ENCODE data around the gene PCNX2.
"Not testable (repeated sequence)": the region's sequence is repeated elsewhere in the genome, so short reads cannot be mapped to it uniquely, and the experiment has no call there.

PCNX2 gene

DNA sequence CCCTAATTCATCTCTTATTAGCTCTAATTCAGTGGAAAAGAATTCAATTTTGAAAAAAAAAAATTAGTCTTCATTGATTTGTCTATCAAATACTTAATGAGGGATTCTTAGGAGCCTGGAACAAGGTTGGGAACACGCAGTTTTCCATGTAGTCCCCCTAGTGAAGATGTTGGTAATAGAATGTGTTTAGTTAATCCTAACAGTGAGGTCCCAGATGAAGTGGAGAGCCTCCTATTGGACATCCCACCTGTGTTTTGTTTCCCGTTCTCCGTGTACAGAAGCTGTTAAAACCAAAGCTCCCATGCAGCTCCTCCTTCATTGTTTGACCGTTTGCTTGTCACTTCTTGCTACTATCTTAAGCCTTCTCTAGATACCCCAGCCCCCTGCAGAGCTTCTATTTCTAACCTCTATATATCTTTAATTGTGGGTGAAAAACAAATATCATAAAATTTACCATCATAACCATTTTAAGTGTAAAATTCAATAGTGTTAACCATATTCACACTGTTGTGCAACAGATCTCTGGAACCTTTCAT is 67.5 kb downstream of the PCNX2 start:
- no peak for DNase-seq (ENCODE audit: low read depth)

DNA sequence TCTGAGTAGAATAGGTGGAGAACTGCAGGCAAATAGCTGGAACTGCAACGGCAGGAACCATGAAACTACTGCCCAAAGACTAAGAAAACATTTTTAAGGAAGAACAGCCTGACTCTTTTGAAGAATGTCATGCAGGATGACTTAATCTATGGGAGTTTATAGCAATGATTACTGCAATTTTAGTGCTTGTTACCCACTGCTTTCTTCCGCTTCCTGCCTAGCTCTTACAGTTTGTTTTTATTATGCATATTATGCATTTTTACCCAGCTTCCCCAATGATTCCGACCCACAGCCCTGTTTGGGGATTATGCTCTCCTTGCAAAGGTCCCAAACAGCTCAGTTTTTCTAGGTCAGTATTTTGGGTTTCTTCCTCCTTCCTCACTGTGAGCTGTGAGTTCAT is 71.2 kb downstream of the PCNX2 start:
- DNase-seq (ENCODE audit: low read depth), result no peak

DNA sequence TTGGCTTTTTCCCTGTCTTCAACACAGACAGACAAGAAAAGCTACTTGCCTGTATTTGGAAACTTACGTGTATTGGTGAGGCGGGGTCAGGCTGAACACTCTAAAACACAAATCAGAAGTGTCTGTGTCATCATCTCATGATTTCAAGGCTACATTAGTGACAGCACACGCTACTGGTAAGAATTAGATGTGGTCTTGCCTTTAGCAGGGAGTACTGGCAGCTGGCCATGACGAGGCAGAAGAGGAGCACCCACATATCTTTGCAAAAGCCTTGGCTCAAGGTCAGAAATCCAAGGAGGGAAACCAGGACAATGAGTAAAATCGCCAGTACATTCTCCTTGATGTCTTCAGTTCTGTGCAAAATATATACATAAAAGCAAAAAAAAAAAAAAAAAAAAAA is 77.7 kb downstream of the PCNX2 start:
- DNase-seq (ENCODE audit: low read depth), result no peak

DNA sequence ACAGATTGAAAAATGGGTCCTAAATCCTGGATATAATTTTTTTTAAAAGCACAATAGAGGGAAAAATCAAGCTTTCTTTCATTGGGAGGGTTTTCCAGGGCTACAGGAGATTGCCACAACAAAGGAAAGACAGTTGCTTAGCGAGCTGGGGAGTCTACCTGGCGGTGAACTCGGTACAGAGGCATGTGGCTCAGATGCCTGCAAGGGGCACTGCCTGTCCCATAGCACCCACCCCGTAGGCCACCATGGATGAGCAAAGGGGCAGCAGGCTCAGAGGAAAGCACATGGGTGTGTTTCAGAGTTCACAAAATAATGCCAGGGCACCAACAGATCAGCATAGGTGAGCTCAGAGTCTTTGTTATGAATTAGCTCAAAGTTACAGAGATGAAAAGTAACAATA is 79.5 kb downstream of the PCNX2 start:
- no peak for DNase-seq (ENCODE audit: low read depth)

DNA sequence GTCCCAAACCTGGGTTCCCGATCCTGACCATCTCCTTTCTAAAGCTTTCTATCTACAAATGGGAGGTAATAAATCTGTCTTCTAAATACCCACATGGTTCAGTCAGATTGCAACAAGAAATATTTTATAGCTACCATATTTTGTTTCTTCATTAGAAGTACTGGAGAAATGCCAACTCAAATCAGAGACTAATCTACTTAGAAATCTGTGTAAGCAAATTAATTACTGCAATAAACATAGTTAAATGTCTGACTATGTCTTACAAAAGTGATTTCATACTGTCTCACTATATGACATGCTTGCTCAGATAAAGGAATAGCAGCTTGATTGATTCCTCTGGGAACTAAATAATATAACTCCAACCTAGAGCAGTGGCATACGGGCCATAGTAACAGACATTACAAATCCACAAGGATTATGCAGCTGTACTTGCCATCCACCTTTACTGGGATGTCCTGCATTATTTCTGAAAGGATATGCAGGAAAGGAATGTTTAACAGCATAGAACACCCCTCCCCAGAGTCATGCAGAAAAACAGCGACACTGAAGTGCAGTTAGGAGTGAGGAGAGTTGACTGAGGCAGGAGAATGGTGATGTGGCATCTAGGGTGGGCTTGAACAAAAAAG is 80.3 kb downstream of the PCNX2 start:
- no peak for DNase-seq (ENCODE audit: low read depth)

DNA sequence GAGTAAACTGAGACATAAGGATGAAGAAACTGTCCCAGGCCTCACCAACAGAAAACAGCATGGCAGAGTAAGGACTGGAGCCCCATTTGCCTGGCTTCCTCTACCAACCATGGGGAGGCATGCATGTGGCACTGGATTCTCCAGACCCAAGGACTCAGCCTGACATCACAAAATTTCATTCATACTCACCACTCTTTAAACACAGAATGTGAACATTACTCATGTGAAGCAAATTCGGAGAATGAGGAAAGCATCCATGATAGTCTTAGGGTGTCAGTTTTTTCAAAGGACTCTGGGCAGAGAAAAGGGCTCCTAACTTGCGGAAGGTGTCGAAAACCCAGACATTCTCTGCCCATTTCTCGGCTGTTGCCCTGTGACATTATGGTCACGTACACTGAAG is 83.9 kb downstream of the PCNX2 start:
- no peak for DNase-seq (ENCODE audit: low read depth)

DNA sequence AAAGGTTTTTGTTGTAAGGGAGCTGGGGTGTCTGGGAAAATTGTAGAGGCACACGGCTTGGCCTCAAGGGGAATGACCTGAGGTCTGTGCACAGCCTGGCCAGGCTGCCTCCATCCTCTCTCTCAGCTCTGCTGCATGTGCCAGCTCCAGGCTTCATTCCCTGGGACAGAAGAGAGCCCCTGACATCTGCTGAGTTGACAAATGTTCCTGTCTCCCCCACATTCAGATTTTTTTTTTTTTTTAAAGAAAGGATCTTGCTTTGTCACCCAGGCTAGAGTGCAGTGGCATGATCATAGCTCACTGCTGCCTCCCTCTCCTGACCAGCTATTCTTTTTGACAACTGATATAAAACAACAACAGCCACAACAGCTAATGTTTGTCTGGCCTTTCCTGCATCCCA is 84.4 kb downstream of the PCNX2 start:
- no peak for DNase-seq (ENCODE audit: low read depth)

DNA sequence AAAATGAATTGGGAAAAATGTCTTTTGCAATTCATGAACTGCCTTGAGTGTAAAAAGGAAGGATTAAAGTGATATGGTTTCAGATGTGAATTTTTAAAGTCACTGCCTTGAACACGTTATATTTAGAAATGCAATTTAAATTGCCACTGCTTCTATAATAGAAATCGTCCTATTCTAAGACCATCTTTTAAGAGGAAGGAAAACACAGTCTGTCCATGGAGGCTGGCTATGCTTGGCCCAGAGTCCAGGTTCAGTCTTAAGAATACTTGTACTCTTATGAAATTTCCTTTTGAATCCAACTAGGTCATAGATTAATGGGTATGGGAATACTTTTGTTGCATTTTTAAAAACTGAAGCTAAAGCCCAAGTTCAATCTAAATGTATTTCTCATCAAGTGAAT is 86.0 kb downstream of the PCNX2 start:
- DNase-seq (ENCODE audit: low read depth), result no peak

DNA sequence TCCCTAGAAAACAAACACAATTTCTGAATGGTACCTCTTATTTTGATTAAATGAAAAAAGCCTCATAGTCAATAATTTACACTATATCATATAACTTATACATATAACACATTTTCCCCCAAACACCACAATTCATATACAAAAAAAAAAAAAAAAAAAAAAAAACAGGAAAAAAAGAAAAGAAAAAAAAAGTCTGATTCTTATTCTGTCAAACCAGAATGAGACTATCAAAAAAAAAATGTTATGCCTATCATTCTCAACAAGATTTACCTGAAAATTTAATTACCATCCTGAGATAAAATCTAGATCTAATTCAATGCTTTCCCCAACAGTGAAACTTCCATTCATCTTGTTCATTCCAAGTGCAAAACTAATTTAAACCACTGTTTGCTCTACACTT is 86.8 kb downstream of the PCNX2 start:
- DNase-seq (ENCODE audit: low read depth), result no peak

DNA sequence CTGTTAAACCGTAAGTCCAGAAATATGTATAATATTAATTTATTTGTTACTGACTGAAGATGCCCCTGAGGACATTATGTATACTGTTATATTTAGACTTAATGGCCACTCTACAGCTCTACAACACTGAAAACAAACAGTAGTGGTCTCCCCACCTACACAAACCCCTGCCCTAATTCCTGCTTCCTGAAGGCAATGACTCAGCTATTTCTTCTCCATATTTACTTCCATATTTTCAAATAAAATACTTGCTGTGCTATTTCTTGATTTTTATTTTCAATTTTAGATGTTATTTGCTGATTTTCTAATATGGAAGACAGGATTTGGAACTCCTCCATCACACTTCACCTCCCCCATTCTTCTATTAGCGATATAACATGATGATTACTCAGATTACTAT is 97.6 kb downstream of the PCNX2 start:
- no peak for DNase-seq (ENCODE audit: low read depth)

DNA sequence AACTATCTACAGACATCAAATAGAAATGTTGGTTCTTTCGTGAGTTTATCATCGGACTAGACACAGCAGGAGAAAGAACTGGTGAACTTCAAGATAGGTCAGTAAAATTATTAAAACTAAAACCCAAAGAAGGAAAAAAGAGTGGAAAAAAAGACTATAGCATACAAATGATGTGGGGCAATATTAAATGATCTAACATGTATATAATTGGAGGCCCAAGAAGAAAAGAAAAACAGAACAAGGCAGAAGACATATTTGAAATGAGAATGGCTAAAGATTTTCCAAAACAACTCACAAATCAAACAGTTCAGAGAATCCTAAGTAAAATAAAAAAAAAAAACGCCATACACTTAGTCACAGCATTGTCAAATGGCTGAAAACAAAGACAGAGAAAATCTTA is 101.8 kb downstream of the PCNX2 start:
- DNase-seq (ENCODE audit: low read depth), result no peak

DNA sequence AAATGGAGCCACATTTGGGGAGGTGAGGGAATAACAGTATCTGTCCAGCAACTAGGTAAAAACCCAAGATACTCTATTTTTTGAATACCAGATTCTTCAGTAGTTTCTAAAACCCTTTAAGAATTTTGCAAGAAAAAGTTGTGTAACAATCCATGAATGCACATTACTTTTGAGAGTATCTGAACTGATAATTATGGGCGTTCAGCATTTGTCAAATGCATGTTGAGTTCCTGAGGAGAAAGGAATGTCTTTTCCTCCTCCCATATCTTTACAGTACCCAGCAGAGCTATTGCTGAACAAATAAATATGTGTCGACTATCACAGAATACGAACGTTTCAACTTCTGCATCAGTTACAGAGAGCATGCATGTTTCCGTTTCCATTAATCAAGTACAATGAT is 104.5 kb downstream of the PCNX2 start:
- no peak for DNase-seq (ENCODE audit: low read depth)

DNA sequence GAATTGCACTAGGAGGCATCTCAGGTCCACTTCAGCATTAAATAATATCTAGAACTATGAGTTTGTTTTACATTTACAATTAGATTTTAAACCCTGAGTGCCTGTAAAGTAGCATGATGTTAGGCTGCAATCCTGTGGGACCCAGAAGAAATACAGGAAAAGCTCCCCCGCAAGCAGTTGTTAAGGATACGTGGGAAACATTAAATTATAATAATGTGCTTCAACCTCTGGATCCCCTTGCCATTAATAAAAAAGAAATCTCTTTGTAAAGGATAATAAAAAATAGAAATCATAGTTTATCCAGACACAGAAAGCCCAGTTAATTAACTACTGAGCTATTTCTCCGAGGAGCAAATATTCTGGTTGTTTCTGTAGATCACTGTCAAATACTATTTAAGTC is 106.0 kb downstream of the PCNX2 start:
- DNase-seq (ENCODE audit: low read depth), result no peak

DNA sequence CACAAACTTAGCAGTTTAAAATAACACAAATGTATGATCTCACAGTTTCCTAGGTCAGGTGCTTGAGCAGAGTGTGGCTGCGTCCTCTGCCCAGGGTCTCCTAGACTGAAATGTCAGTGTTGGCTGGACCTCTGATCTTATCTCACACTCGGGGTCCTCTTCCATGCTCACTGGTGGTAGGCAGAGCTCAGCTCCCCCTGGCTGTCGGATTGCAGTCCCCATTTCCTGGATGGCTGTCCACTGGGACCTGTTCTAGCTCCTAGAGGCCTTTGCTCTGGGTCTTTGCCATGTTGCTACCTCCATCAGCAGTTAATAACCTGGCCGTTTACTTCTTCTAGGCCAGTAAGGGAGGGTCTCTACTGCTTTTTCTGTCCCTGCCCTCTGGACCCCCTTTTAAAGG is 107.5 kb downstream of the PCNX2 start:
- DNase-seq (ENCODE audit: low read depth), result no peak

DNA sequence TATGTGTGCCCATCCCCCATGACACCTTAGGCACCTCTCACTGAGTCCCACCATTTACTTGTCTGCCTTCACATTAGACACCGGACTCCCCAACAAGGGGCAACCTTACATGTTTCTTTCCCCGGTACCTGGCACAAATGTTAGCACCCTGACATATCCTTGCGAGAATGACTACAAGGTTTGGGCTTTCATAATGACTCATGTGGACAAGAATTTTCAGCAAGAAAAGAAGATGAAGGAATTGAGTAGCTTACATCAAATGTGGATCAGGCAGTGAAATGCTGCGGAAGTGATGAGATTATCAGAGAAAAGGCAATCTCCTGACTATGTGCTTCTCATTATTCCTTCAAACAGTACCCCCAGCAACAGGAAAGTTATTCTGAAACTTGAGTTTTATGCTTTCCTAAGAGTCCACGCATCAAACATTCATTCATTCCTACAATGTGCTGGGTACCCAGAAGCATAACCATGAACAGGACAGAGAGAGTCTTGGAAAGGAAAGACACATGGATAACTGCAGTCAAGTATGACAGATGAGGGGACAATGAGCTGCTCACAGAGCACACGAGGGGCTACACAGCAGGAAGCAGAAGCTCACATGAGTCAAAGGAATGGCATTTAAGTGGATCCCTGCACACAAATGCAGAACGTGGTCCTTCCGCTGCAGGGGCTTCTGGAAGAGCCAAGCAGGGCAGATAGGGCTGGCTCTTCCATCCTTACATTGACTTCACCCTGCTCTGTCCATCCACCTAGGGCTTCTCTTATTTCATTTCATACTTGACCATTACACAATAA is 112.1 kb downstream of the PCNX2 start:
- DNase-seq (ENCODE audit: low read depth), result no peak

DNA sequence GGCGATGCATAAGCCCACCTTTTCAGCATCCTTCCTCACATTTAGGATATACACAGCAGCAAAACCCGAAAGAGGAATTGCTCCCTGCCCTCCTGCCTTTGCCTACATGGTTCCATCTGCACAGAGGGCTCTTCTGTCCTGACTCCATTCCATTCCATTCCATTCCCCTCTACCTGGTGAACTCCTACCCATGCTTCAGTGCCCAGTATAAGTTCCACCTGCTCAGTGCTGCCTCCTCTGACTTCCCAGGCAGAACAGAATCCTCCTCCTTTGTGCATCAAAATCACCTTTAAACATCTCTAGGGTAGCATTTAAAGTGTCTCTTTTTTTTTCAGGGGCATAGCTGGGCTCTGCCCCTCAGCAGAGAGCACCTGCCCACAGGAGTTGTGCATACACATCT is 112.9 kb downstream of the PCNX2 start:
- no peak for DNase-seq (ENCODE audit: low read depth)

DNA sequence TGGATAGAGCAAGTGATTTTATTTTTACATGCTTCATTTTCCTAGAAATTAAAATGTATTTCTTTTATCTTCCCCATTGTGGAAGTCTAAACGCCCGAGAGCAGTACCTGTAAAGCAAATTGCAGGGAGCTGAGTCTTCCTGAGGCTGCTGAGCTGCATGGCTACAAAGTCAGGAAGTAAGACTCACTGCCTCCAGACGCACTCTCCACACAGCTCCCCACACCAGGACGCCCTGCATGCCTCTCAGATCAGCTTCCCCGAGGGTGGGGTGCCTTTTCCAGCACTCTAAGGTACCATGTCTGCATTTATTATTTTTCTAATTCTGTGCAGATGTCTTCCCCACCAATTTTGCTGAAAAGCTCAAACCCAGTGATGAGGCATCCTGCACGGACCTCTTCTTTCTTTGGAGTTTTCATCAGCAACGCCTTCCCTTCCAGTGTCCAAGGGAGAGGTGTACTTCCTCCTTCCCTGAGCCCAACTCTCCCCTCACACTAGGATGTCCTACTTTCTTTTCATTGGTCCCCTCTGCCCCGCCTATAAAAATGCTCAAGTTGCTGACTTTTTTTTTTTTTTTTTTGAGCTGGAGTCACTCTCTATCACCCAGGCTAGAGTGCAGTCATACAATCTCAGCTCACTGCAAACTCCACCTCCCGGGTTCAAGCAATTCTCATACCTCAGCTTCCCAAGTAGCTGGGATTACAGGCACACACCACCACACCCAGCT is 114.7 kb downstream of the PCNX2 start:
- DNase-seq (ENCODE audit: low read depth), result no peak

DNA sequence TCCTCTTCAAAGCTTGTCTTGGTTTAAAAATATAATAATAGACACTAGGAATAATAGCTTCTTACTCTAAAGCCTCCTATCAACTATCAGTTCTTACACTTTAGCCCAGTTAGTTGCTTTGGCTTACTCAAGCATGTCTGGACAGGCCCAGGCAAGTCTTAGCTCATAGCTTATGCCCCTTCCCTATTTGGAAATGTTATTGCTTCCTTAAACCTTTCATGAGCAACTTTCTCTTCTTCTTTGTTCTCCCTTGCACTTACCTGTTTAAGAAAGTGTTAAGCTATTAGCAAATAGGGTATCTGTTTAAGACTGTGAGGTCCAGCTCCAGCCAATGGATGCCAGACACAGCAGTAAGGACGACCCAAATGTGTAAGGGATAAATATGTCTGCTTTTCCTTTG is 115.9 kb downstream of the PCNX2 start:
- not testable (repeated sequence) for DNase-seq (ENCODE audit: low read depth)

DNA sequence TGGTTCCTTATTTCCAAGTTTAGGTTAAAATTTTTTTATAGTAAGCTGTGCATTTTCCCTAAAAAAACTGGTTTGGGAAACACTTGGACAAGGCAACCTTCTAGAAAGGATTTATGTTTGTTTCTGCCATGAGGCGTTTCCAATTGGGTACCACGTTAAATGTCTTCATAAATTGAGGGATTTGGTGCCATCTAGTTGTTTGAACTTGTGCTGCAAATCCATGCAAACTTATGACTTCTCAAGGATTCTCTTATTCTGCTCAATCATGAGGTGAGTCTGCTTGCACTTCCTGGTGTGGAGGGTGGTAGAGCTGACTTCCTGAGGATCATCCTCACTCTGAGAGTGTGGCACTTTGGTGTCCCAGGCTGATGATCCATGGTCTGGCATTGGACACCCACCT is 123.3 kb downstream of the PCNX2 start:
- no peak for DNase-seq (ENCODE audit: low read depth)

DNA sequence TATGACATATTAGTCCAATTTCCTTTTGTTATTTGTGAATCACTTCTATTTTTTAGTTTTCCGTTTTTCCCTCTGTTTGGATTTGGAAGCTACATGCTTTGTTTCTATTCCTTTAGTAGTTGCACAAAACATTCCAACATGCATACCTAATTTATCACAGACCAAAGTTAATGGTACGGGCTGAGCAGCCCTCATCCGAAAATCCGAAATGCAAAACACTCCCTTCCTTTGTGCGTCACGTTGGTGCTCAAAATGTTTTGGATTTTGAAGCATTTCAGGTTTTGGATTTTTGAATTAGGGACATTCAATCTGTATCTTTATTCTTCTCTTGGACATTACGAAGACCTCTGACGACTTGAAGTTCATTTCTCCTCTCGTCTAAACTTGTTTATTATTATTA is 124.8 kb downstream of the PCNX2 start:
- no peak for DNase-seq (ENCODE audit: low read depth)

DNA sequence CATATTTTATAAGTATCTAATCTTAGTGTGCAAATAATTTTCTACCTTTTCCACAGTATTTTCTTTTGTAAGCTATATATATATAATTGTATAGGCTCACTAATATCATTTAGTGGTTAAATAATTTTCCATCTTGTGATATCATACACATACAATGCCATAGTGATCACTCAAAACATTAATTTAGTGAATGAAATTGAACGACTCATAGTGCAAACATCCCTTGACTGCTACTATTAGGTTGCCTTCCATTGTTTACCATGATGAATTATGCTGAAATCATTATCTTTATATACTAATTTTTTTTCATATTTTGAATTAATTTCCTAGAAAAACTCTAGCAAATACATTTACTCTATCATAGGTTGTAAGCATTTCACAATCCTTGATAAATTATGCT is 127.1 kb downstream of the PCNX2 start:
- no peak for DNase-seq (ENCODE audit: low read depth)

DNA sequence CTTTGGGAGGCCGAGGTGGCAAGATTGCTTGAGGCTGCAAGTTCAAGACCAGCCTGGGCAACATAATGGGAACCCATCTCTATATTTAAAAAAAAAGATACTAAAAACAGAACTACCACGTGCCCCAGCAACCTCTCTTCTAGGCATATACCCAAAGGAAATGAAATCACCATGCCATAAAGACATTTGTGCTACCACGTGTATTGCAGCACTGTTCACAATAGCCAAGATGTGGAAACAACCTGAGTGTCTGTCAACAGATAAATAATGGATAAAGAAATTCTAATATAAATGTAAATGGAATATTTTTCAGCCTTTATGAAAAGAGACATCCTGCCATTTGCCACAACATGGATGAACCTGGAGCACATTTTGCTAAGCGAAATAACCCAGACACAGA is 128.6 kb downstream of the PCNX2 start:
- no peak for DNase-seq (ENCODE audit: low read depth)

DNA sequence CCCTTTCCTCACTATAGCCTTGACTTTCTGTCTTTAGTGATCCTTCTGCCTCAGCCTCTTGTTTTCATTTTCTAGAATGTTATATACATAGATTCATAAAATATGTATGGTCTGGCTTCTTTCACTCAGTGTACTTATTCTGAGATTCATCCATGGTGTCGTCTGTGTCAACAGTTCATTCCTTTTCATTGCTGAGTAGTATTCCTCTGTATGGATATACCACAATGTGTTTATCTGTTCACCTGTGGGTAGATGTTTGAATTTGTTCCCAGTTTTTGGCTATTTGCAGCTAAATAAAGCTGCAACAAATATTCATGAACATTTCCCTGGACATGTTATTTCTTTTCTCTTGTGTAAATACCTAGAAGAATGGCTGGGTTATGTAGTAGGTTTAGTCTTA is 131.8 kb downstream of the PCNX2 start:
- DNase-seq (ENCODE audit: low read depth), result no peak

Data from GM04504 (cell line).